GM19455 (cell line): Measurements from ENCODE around the gene HAAO.
"Not testable (repeated sequence)": the region's sequence is repeated elsewhere in the genome, so short reads cannot be mapped to it uniquely, and the experiment has no call there.

ENCODE experiments used
- ATAC-seq: cut with Tn5 transposase; IDR thresholded peaks from one replicate; pipeline ENCODE4 v1.9.1; 2021; ENCODE audit not compliant: unreplicated experiment

HAAO gene

GRCh38 chr2:42752816-42753813, 39.3 kb downstream of the HAAO start:
- no peak for ATAC-seq

- peak; percentile 77 for ATAC-seq
Observed at GRCh38 chr2:42752314-42752713, 40.1 kb downstream of the HAAO start.

GRCh38 chr2:42748840-42749239, 43.5 kb downstream of the HAAO start:
- ATAC-seq = no peak

GRCh38 chr2:42747422-42747821, 45.0 kb downstream of the HAAO start:
- ATAC-seq = no peak

- ATAC-seq = no peak
Observed at GRCh38 chr2:42744545-42745082, 47.8 kb downstream of the HAAO start.

- ATAC-seq = no peak
Observed at GRCh38 chr2:42743659-42743990, 48.8 kb downstream of the HAAO start.

- ATAC-seq = no peak
Observed at GRCh38 chr2:42742740-42743658, 49.4 kb downstream of the HAAO start.

- ATAC-seq = no peak
Observed at GRCh38 chr2:42741140-42741539, 51.2 kb downstream of the HAAO start.

GRCh38 chr2:42736598-42737322, 55.6 kb downstream of the HAAO start:
- ATAC-seq = no peak

- ATAC-seq = no peak
Observed at GRCh38 chr2:42733852-42734251, 58.5 kb downstream of the HAAO start.

- not testable (repeated sequence) for ATAC-seq
Observed at GRCh38 chr2:42731316-42731715, 61.1 kb downstream of the HAAO start.

- no peak for ATAC-seq
Observed at GRCh38 chr2:42726680-42727079, 65.7 kb downstream of the HAAO start.

- no peak for ATAC-seq
Observed at GRCh38 chr2:42725657-42726056, 66.7 kb downstream of the HAAO start.

- ATAC-seq = no peak
Observed at GRCh38 chr2:42724886-42725285, 67.5 kb downstream of the HAAO start.

GRCh38 chr2:42723465-42723864, 68.9 kb downstream of the HAAO start:
- ATAC-seq = no peak

GRCh38 chr2:42722320-42723190, 69.8 kb downstream of the HAAO start:
- peak; percentile 98 for ATAC-seq

GRCh38 chr2:42721898-42722297, 70.5 kb downstream of the HAAO start:
- ATAC-seq = no peak
